ENCODE measurements around the gene SHC2.

GRCh38 chr19:489418-490196 is 28.8 kb upstream of the SHC2 start:
- TF ChIP-seq CTCF (IDR thresholded peaks at IDR 0.05) (no peak), POLR2A (IDR thresholded peaks at IDR 0.05) (no peak)

Measured in adrenal gland (tissue), 5 donors.